Motor neuron (in vitro differentiated cells): ENCODE data around the gene ARHGAP1. TPM values are rescaled to one million over a fixed set of nuclear protein-coding genes. Genes with fewer than 3 reads are reported as not detected.

Source experiments
- ATAC-seq, 8 experiments: fragments of 200-7000 bp; cut with Tn5 transposase; replicated peaks in 6 of 8; 2 replicates each; pipeline ENCODE4 v1.8.0; 2021; ENCODE audit warnings: mild to moderate bottlenecking in 8 of 8, moderate library complexity in 8 of 8
- H3K27ac ChIP-seq, 2 donors: fragments of 250-450 bp; sonication (Bioruptor Pico); 2 replicates each; pipeline ENCODE4 v1.9.0; 2021; ENCODE audit warnings: antibody characterized with exemption in 2 of 2, mild to moderate bottlenecking in 2 of 2, moderate library complexity in 1 of 2
- H3K4me1 ChIP-seq, 2 donors: fragments of 250-450 bp; sonication (Bioruptor Pico); replicated peaks in 1 of 2; 2 replicates each; pipeline ENCODE4 v1.6.1; 2021; ENCODE audit warnings: antibody characterized with exemption in 2 of 2, mild to moderate bottlenecking in 2 of 2, moderate library complexity in 1 of 2
- H3K4me3 ChIP-seq, 5 donors: fragments of 250-450 bp; sonication (Bioruptor Pico); 2 replicates each; pipeline ENCODE4 v1.9.0; 2021; ENCODE audit warnings: antibody characterized with exemption in 5 of 5, mild to moderate bottlenecking in 5 of 5, moderate library complexity in 4 of 5
- WGBS, 10 experiments: fragments of 450-650 bp; shearing (Covaris generic); methylation state at CpG; one replicate each; pipeline ENCODE4 v1.0.0; 2022; 5-methylcytosine and 5-hydroxymethylcytosine counted together
- in situ Hi-C, 9 experiments: fragments of 400-800 bp; cut with MboI; loops; one replicate each; pipeline ENCODE4 v1.15.0; 2021; ENCODE audit warnings: low sequenced_read_pairs in 9 of 9, low pct_unique_long_range_greater_than_20kb in 2 of 9; ENCODE audit not compliant: unreplicated experiment in 9 of 9
- total RNA-seq, 8 experiments: library from RNA; unstranded; fragments of 300-600 nt; gene quantifications; 2 replicates each; pipeline versions ENCODE4 v1.2.3 to v1.2.4, GENCODE V29; 2022

The ARHGAP1 gene
- total RNA-seq, 8 experiments from 2014 or later = 15.1 to 48.9 (median 29.9) TPM

- ATAC-seq = no peak
- Histone ChIP-seq H3K4me1 (peaks cover 0 to 2% of the 10 kb centered on the region in 2 donors), H3K27ac (no peak overlapping the region), H3K4me3 (no peak overlapping the region)
- 91 to 96% (median 93%) methylated on average over 3 to 6 of the region's 22 CpGs; no CpG with 5 or more reads in 5 of the 10 experiments for WGBS, 10 experiments
- in situ Hi-C loops = no loop called here
Observed at GRCh38 chr11:46680815-46681214, 19.6 kb downstream of the ARHGAP1 start.

GRCh38 chr11:46680164-46680760 is 20.2 kb downstream of the ARHGAP1 start:
- WGBS, 10 experiments = 96% methylated on average over 4 of the region's 21 CpGs; no CpG with 5 or more reads in 9 of the 10 experiments
- H3K4me3 ChIP-seq = no peak overlapping the region

GRCh38 chr11:46679241-46680163 is 20.9 kb downstream of the ARHGAP1 start:
- Histone ChIP-seq H3K27ac (no peak overlapping the region), H3K4me1 (peaks cover 0 to 3% of the 10 kb centered on the region in 2 donors), H3K4me3 (no peak overlapping the region)
- in situ Hi-C loops = no loop called here
- peak in 3 of 8 experiments; percentile 6 to 15 (median 7) for ATAC-seq
- 67 to 97% (median 88%) methylated on average over 1 to 5 of the region's 26 CpGs; no CpG with 5 or more reads in 4 of the 10 experiments for WGBS, 10 experiments

More at GRCh38 chr11:46680164-46680760, 20.2 kb downstream of the ARHGAP1 start:
- Histone ChIP-seq H3K4me1 (peaks cover 0 to 3% of the 10 kb centered on the region in 2 donors), H3K27ac (no peak overlapping the region)
- in situ Hi-C loops = no loop called here
- ATAC-seq = no peak

- H3K4me3 ChIP-seq = no peak overlapping the region
- ATAC-seq = no peak
- no peak overlapping the region for H3K27ac ChIP-seq
- 90 to 100% methylated on average over 2 to 3 of the region's 9 CpGs; no CpG with 5 or more reads in 8 of the 10 experiments for WGBS, 10 experiments
- in situ Hi-C loops = no loop called here
- peaks cover 0 to 3% of the 10 kb centered on the region in 2 donors for H3K4me1 ChIP-seq
Observed at GRCh38 chr11:46678741-46679130, 21.7 kb downstream of the ARHGAP1 start.

DNA sequence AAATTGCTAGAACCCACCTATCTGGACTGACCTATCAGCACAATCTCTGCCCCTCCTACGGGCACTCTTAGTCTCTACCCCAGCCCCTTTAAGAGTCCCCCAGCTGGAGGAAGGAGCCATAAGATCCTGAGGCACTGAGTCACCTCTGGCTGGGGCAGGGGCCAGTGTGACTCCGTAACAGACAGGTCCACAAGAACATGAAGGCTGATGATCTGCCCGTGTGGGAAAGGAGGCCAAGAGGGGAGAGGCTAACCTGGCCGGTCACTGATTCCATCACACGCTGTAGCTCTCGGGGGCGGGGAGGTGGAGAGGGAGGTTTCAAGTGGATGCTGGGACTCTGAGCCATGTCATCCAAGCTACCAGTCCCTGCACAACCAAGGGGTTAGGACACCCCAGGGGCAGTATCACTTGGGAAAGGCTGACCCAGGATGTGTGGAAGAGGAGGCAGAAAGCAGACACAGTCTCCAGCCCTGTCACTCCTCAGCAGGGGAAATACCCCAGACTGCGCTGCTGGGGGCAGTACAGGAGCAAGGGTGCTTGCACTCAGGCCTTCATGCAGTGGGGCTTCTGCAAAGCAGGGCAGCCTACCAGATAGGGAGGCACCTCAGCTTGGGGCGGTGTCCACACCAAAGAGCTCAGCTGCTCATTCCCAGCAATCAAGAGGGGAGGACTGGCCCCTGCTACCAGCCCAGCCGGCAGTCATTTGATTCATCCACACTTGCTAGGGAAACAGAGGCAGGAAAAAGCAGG is 22.3 kb downstream of the ARHGAP1 start:
- WGBS, 10 experiments = 53 to 93% (median 80%) methylated on average over 1 to 5 of the region's 10 CpGs; no CpG with 5 or more reads in 4 of the 10 experiments
- Histone ChIP-seq H3K4me1 (peaks cover 0 to 3% of the 10 kb centered on the region in 2 donors), H3K27ac (no peak overlapping the region), H3K4me3 (no peak overlapping the region)
- in situ Hi-C loops = no loop called here
- ATAC-seq = peak in 4 of 8 experiments; percentile 14 to 36 (median 20)

GRCh38 chr11:46677169-46677568 is 23.2 kb downstream of the ARHGAP1 start:
- in situ Hi-C loops = no loop called here
- Histone ChIP-seq H3K4me3 (no peak overlapping the region), H3K27ac (no peak overlapping the region), H3K4me1 (peaks cover 0 to 3% of the 10 kb centered on the region in 2 donors)
- peak in 3 of 8 experiments; percentile 5 to 10 (median 8) for ATAC-seq
- 80 to 100% (median 96%) methylated on average over 1 to 5 of the region's 8 CpGs; no CpG with 5 or more reads in 3 of the 10 experiments for WGBS, 10 experiments

- H3K27ac ChIP-seq = no peak overlapping the region
- no peak overlapping the region for H3K4me3 ChIP-seq
- H3K4me1 ChIP-seq = peaks cover 0 to 3% of the 10 kb centered on the region in 2 donors
- in situ Hi-C loops = no loop called here
- ATAC-seq = no peak
- WGBS, 10 experiments = 47 to 97% (median 85%) methylated on average over 2 to 8 of the region's 15 CpGs; no CpG with 5 or more reads in 3 of the 10 experiments
Observed at GRCh38 chr11:46676436-46677158, 23.8 kb downstream of the ARHGAP1 start.

DNA sequence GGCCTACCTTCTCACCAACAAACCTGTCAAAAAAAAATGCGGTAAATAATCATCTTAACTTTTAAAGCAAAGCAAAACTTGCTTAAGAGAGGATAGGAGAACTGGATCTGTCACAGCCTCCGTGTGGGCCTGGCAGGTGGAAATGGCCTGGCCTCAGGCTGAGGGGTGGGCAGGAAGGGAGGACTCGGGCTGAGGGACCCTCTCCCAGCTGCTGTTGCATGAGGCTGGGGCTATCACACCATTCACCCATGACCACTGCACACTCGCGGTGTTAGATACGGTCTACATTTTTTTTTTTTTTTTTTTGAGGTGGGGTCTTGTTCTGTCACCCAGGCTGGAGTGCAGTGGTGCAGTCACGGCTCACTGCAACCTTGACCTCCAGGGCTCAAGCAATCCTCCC is 24.5 kb downstream of the ARHGAP1 start:
- WGBS, 10 experiments = 73 to 100% (median 97%) methylated on average over 1 to 4 of the region's 7 CpGs; no CpG with 5 or more reads in 4 of the 10 experiments
- no peak overlapping the region for H3K4me3 ChIP-seq
- H3K4me1 ChIP-seq = peaks cover 0 to 3% of the 10 kb centered on the region in 2 donors
- ATAC-seq = no peak
- in situ Hi-C loops = no loop called here
- no peak overlapping the region for H3K27ac ChIP-seq

DNA sequence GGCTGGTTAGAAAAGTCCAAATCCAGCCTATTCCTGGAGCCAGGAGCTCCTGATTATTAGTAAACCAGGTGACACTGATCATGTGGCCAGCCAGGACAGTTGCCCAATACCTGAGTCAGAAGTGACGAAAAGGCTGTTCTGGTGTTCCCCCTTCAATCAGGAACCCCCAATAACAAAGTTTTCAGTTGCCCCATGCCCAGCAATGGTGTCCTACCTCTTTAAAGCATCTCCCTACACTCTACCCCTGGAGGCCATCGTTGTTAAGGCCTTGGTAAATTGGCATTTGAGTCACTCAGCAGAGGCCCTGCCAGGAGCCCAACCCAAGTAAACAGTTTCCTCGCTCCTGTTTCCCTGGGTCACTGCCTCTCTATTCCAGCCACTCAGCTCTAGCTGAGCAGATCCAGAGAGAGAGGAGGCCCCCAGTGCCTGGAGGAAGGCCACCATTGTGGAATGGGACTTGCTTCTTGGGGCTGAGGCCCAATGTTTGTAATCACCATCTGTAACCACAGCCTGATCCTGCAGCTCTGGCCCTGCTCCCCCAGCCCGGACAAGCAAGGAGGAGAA is 25.0 kb downstream of the ARHGAP1 start:
- no peak overlapping the region for H3K4me3 ChIP-seq
- in situ Hi-C loops = no loop called here
- H3K4me1 ChIP-seq = peaks cover 0 to 3% of the 10 kb centered on the region in 2 donors
- 0 to 100% (median 46%) methylated on average over 1 to 4 of the region's 4 CpGs; no CpG with 5 or more reads in 1 of the 10 experiments for WGBS, 10 experiments
- no peak overlapping the region for H3K27ac ChIP-seq
- peak in 6 of 8 experiments; percentile 13 to 86 (median 44) for ATAC-seq

GRCh38 chr11:46674463-46675287 is 25.7 kb downstream of the ARHGAP1 start:
- WGBS, 10 experiments = 0 to 40% (median 11%) methylated on average over 1 to 7 of the region's 12 CpGs; no CpG with 5 or more reads in 3 of the 10 experiments

DNA sequence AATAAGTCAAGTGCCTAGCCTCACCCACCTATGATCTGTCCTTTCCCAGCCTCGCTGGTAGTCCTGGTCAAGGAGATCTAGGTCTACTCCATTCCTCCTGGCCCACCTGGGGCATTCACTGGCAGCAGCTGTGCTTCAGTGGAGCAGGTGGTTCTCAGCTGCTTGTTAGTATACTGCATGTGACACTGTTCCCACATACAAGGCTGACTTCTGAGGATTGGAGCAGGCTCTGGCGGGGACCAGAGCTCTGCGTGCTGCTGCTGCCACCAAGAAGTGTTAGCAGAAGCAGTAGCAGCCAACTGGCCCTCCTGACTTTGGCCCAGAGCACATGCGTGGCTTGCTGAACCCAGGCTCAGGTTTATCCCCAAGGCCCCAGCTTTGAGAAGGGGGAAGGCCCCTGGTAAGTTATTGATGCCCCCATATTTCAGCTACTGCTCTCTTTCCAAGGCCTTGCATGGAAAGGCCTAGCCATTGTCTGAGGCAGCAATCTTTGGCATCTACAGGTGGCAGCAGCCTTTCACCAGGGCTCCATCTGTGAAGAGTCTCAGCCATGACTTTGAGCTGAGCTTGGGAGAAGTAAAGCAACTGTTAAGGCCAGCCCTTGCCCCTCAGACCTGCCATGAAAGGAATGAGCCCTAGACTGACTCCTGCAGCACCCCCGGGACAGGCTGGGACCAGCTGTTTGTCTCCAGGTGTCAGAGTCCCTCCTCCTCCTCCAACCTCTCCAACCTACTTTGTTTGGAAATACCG is 26.5 kb downstream of the ARHGAP1 start:
- peaks cover 0 to 3% of the 10 kb centered on the region in 2 donors for H3K4me1 ChIP-seq
- H3K4me3 ChIP-seq = no peak overlapping the region
- H3K27ac ChIP-seq = no peak overlapping the region
- 0 to 95% (median 80%) methylated on average over 1 to 5 of the region's 6 CpGs; no CpG with 5 or more reads in 6 of the 10 experiments for WGBS, 10 experiments
- peak in 2 of 8 experiments; percentile 1 to 10 for ATAC-seq
- in situ Hi-C loops = no loop called here

More at GRCh38 chr11:46674463-46675287, 25.7 kb downstream of the ARHGAP1 start:
- Histone ChIP-seq H3K27ac (no peak overlapping the region), H3K4me1 (peaks cover 0 to 3% of the 10 kb centered on the region in 2 donors), H3K4me3 (no peak overlapping the region)
- in situ Hi-C loops = no loop called here
- ATAC-seq = peak in 3 of 8 experiments; percentile 69 to 80 (median 74)
